H1 (cell line): Measurements from ENCODE around the gene CYP4Z1. TPM values are rescaled to one million over a fixed set of nuclear protein-coding genes. Genes with fewer than 3 reads are reported as not detected.
A peak's percentile ranks its signal among the peaks of the same experiment; 100 is the strongest.

Experiments
- CTCF ChIA-PET: fragments of 300-600 bp; sonication (Branson Sonifier 250); formaldehyde crosslinking; loops from one replicate; lab custom pipeline; 2021; ENCODE audit not compliant: partially characterized antibody; lab: Charles Lee
- POLR2A ChIA-PET: fragments of 300-600 bp; sonication (Branson Sonifier 250); formaldehyde crosslinking; loops from one replicate; lab custom pipeline; 2021; ENCODE audit warnings: inconsistent platforms; ENCODE audit not compliant: partially characterized antibody; lab: Charles Lee
- DNase-seq, 2 experiments: peaks; one replicate each; pipeline versions ENCODE4 v3.0.0 to v3.0.0-alpha.2; 2010 to 2022; ENCODE audit warnings: low spot score in 2 of 2, low read depth in 1 of 2, mixed read lengths in 1 of 2
- FAIRE-seq: peaks from 2 replicates; lab custom pipeline; 2011; peaks lifted over from hg19 to GRCh38; lab: Jason Lieb, UNC
- H2AFZ ChIP-seq: 2 replicates; pipeline ENCODE4 v1.8.1; 2012; ENCODE audit warnings: low read length, inconsistent platforms
- H2AK5ac ChIP-seq: 2 replicates; pipeline ENCODE4 v1.6.1; 2013; ENCODE audit warnings: low read depth, low read length
- H2BK120ac ChIP-seq: replicated peaks from 2 replicates; pipeline ENCODE3; 2013; ENCODE audit warnings: low read depth, low read length, inconsistent platforms
- H2BK12ac ChIP-seq: 2 replicates; pipeline ENCODE4 v1.6.1; 2013; ENCODE audit warnings: low read depth, low read length
- H2BK15ac ChIP-seq: 2 replicates; pipeline ENCODE4 v1.6.1; 2013; ENCODE audit warnings: low read length
- H2BK20ac ChIP-seq: 2 replicates; pipeline ENCODE4 v1.6.1; 2013; ENCODE audit warnings: low read length
- H2BK5ac ChIP-seq: 2 replicates; pipeline ENCODE4 v1.6.1; 2013; ENCODE audit warnings: low read depth, low read length
- H3K14ac ChIP-seq: 2 replicates; pipeline ENCODE4 v1.6.1; 2013; ENCODE audit warnings: inconsistent platforms; ENCODE audit not compliant: insufficient read length
- H3K18ac ChIP-seq: 2 replicates; pipeline ENCODE4 v1.6.1; 2013; ENCODE audit warnings: low read length; ENCODE audit errors: extremely low read depth
- H3K23ac ChIP-seq: 2 replicates; pipeline ENCODE4 v1.6.1; 2013; ENCODE audit warnings: inconsistent platforms; ENCODE audit not compliant: insufficient read length
- H3K23me2 ChIP-seq: 2 replicates; pipeline ENCODE4 v1.6.1; 2013; ENCODE audit warnings: low read depth, low read length
- H3K27ac ChIP-seq: 2 replicates; pipeline ENCODE4 v1.6.1; 2011; ENCODE audit warnings: low read depth, low read length, inconsistent platforms
- H3K27me3 ChIP-seq, 4 experiments: replicated peaks in 1 of 4; 1 replicate in 1 of 4; 2 replicates in 3 of 4; pipeline versions ENCODE4 v1.6.1 to v1.8.1; 2011 to 2013; ENCODE audit warnings: low read length in 3 of 4, mild to moderate bottlenecking in 3 of 4, inconsistent platforms in 2 of 4, mixed read lengths in 2 of 4, moderate library complexity in 1 of 4; ENCODE audit not compliant: control insufficient read depth in 3 of 4, insufficient read depth in 3 of 4; ENCODE audit errors: extremely low read depth in 1 of 4
- H3K36me3 ChIP-seq, 4 experiments: 2 replicates each; pipeline versions ENCODE4 v1.6.1 to v1.8.1; 2011 to 2013; ENCODE audit warnings: mild to moderate bottlenecking in 4 of 4, low read length in 3 of 4, moderate library complexity in 2 of 4, control low read depth in 1 of 4, inconsistent platforms in 1 of 4; ENCODE audit not compliant: insufficient read depth in 4 of 4, control insufficient read depth in 2 of 4
- H3K4ac ChIP-seq: replicated peaks from 2 replicates; pipeline ENCODE3; 2013; ENCODE audit warnings: low read length, low read depth, mixed read lengths, inconsistent platforms; ENCODE audit not compliant: insufficient read length
- H3K4me1 ChIP-seq, 4 experiments: replicated peaks in 1 of 4; 1 replicate in 1 of 4; 2 replicates in 3 of 4; pipeline versions ENCODE4 v1.6.1 to v1.8.1; 2011 to 2013; ENCODE audit warnings: low read length in 3 of 4, inconsistent platforms in 2 of 4, mixed read lengths in 1 of 4; ENCODE audit not compliant: insufficient read depth in 4 of 4, control insufficient read depth in 3 of 4
- H3K4me2 ChIP-seq, 2 experiments: 2 replicates each; pipeline versions ENCODE4 v1.6.1 to v1.8.1; 2011 to 2013; ENCODE audit warnings: low read depth in 2 of 2, low read length in 2 of 2, control low read depth in 1 of 2, inconsistent platforms in 1 of 2, mild to moderate bottlenecking in 1 of 2; ENCODE audit not compliant: insufficient read depth in 1 of 2
- H3K4me3 ChIP-seq, 4 experiments: fragments of 200-600, 300-600 bp in 1 of 4; sonication (generic), shearing (Covaris generic), sonication (Bioruptor Twin) in 1 of 4; 2 replicates each; pipeline versions ENCODE4 v1.5.1 to v1.8.1; 2011 to 2016; ENCODE audit warnings: low read length in 4 of 4, low read depth in 3 of 4, control low read depth in 2 of 4, inconsistent platforms in 2 of 4, mild to moderate bottlenecking in 2 of 4, mixed read lengths in 1 of 4, moderate library complexity in 1 of 4; ENCODE audit not compliant: insufficient read depth in 2 of 4; ENCODE audit errors: extremely low read depth in 1 of 4
- H3K56ac ChIP-seq: replicated peaks from 2 replicates; pipeline ENCODE3; 2013; ENCODE audit warnings: low read depth, mild to moderate bottlenecking, mixed read lengths, low read length, inconsistent platforms; ENCODE audit not compliant: insufficient read length
- H3K79me1 ChIP-seq: 2 replicates; pipeline ENCODE4 v1.6.1; 2013; ENCODE audit warnings: low read depth, low read length, control low read depth
- H3K79me2 ChIP-seq, 2 experiments: 2 replicates each; pipeline versions ENCODE4 v1.6.1 to v1.8.1; 2012 to 2013; ENCODE audit warnings: low read length in 2 of 2, mild to moderate bottlenecking in 2 of 2, inconsistent platforms in 1 of 2; ENCODE audit not compliant: insufficient read depth in 2 of 2, control insufficient read depth in 1 of 2
- H3K9ac ChIP-seq, 4 experiments: replicated peaks in 1 of 4; 1 replicate in 1 of 4; 2 replicates in 3 of 4; pipeline versions ENCODE4 v1.6.1 to v1.8.1; 2011 to 2013; ENCODE audit warnings: low read depth in 3 of 4, low read length in 3 of 4, control low read depth in 2 of 4, mild to moderate bottlenecking in 2 of 4, moderate library complexity in 2 of 4, inconsistent platforms in 1 of 4; ENCODE audit errors: extremely low read depth in 1 of 4
- H3K9me3 ChIP-seq, 2 experiments: 2 replicates each; pipeline versions ENCODE4 v1.6.1 to v1.8.1; 2012 to 2013; ENCODE audit warnings: mild to moderate bottlenecking in 2 of 2, moderate library complexity in 2 of 2, control low read depth in 1 of 2, inconsistent platforms in 1 of 2, low read depth in 1 of 2, low read length in 1 of 2, mixed read lengths in 1 of 2; ENCODE audit not compliant: insufficient read depth in 2 of 2
- H4K20me1 ChIP-seq, 2 experiments: replicated peaks in 1 of 2; 2 replicates each; pipeline versions ENCODE3 to v1.8.1; 2011 to 2013; ENCODE audit warnings: inconsistent platforms in 2 of 2, low read length in 2 of 2, mild to moderate bottlenecking in 1 of 2; ENCODE audit not compliant: insufficient read depth in 2 of 2, control insufficient read depth in 1 of 2
- H4K5ac ChIP-seq: 2 replicates; pipeline ENCODE4 v1.6.1; 2013; ENCODE audit warnings: low read length, low read depth, mixed read lengths, inconsistent platforms; ENCODE audit not compliant: insufficient read length
- H4K8ac ChIP-seq: 2 replicates; pipeline ENCODE4 v1.8.0; 2013; ENCODE audit warnings: mild to moderate bottlenecking, moderate library complexity, low read length, inconsistent platforms; ENCODE audit not compliant: insufficient read depth; ENCODE audit errors: extremely low read depth
- H4K91ac ChIP-seq: replicated peaks from 2 replicates; pipeline ENCODE3; 2013; ENCODE audit warnings: low read length, mixed read lengths, inconsistent platforms; ENCODE audit not compliant: insufficient read length
- KDM1A ChIP-seq: fragments of 200-600, 300-600 bp; sonication (generic); IDR thresholded peaks from 2 replicates; pipeline ENCODE4 v1.7.1; 2016; ENCODE audit warnings: mild to moderate bottlenecking, low read length, borderline replicate concordance
- WGBS, 2 experiments: shearing (Covaris generic) in 1 of 2; methylation state at CpG; one replicate each; pipeline versions ENCODE4 v1.1.6 to v1.1.7; 2013 to 2015; ENCODE audit warnings: low lambda C conversion rate in 2 of 2, mixed read lengths in 2 of 2, inconsistent platforms in 1 of 2, low coverage in 1 of 2, missing lambda C conversion rate in 1 of 2; ENCODE audit not compliant: insufficient replicate concordance in 2 of 2, insufficient coverage in 1 of 2, insufficient read length in 1 of 2; ENCODE audit errors: extremely low coverage in 1 of 2, missing lambda C conversion rate in 1 of 2; 5-methylcytosine and 5-hydroxymethylcytosine counted together
- polyA plus RNA-seq, 7 experiments: library from polyadenylated mRNA; depleted of rRNA in 3 of 7; stranded (reverse) in 5 of 7; unstranded in 2 of 7; fragments of >200 nt in 5 of 7; fragments of 200-250 nt in 2 of 7; gene quantifications; 1 replicate in 5 of 7; 2 replicates in 1 of 7; 4 replicates in 1 of 7; pipeline versions ENCODE4 v1.2.1 to v1.2.3, GENCODE V29; 2011 to 2013; ENCODE audit warnings: missing spikeins in 2 of 7, mixed read lengths in 2 of 7
- total RNA-seq: library from RNA; stranded (reverse); fragmentation: NEBNext Ultra II Directional; extraction: Animal tissue kit (Norgen Biotek cat#: 25700); gene quantifications from 2 replicates; pipeline ENCODE4 v1.2.1, GENCODE V29; 2021

Gene CYP4Z1
- total and polyA plus RNA-seq, 2 of the 8 experiments (the other 6 are each of a cell fraction or from before 2014, with no cell fraction given) = not detected

GRCh38 chr1:47024141-47024801 is 42.8 kb upstream of the CYP4Z1 start:
- CTCF ChIA-PET = interaction anchor here (0.9 to 2.0 kb wide), 8 partner anchors 8 to 151 kb away, joined by 3 to 6 read pairs (median 3); no protein-coding TSS in a partner anchor
- H2AK5ac ChIP-seq = no peak overlapping the region

More at GRCh38 chr1:47024141-47024801, 42.8 kb upstream of the CYP4Z1 start:
- no peak overlapping the region for H3K14ac ChIP-seq
- TF ChIP-seq KDM1A = no peak
- H4K5ac ChIP-seq = no peak overlapping the region
- H3K23ac ChIP-seq = no peak overlapping the region
- no peak overlapping the region for H2BK12ac ChIP-seq
- H3K56ac ChIP-seq = no peak overlapping the region
- H3K4me2 ChIP-seq = peak overlapping the region; percentile 69 to 73
- peak overlapping the region; percentile 60 for H2AFZ ChIP-seq
- no peak overlapping the region for H2BK5ac ChIP-seq
- H3K79me2 ChIP-seq = no peaks in the 10 kb centered on the region
- H3K9ac ChIP-seq = 0 out of 7 replicates have a peak overlapping the region, but pooled peaks of 1 of the 4 experiments have one; percentile 24
- no peaks in the 10 kb centered on the region for H3K36me3 ChIP-seq
- H3K4me3 ChIP-seq = peak overlapping the region; percentile 46 to 72 (median 64)
- FAIRE-seq (no peak), DNase-seq (no peak)
- no peak overlapping the region for H2BK120ac ChIP-seq
- no peaks in the 10 kb centered on the region for H3K79me1 ChIP-seq
- H3K27me3 ChIP-seq = peaks cover 0 to 10% (median 3%) of the 10 kb centered on the region in 4 experiments; a peak in 3 of 7 replicates
- H4K91ac ChIP-seq = no peak overlapping the region
- H3K27ac ChIP-seq = no peak overlapping the region
- H4K8ac ChIP-seq = no peak overlapping the region
- no peaks in the 10 kb centered on the region for H3K9me3 ChIP-seq
- H2BK20ac ChIP-seq = no peak overlapping the region
- WGBS, 2 experiments = 35% methylated on average over 8 of the region's 8 CpGs; no CpG with 5 or more reads in 1 of the 2 experiments
- no peak overlapping the region for H3K4ac ChIP-seq
- H3K4me1 ChIP-seq = peaks cover 0 to 15% (median 6%) of the 10 kb centered on the region in 4 experiments; a peak in 3 of 7 replicates
- no peaks in the 10 kb centered on the region for H4K20me1 ChIP-seq
- H3K23me2 ChIP-seq = peaks cover 5% of the 10 kb centered on the region; the same call in 1 of the 2 replicates
- no peak overlapping the region for H3K18ac ChIP-seq
- no peak overlapping the region for H2BK15ac ChIP-seq
- POLR2A ChIA-PET = interaction anchor here (0.6 to 1.3 kb wide), 2 partner anchors 37 to 155 kb away, joined by 3 read pairs; no protein-coding TSS in a partner anchor
